IgD-negative memory B cell (primary cell): ENCODE measurements around the gene SRBD1. TPM values are rescaled to one million over a fixed set of nuclear protein-coding genes. Genes with fewer than 3 reads are reported as not detected.

Experiments
- H3K27ac Mint-ChIP-seq, 3 donors: one replicate each; pipeline ENCODE4 v1.8.0; 2020 to 2022; ENCODE audit warnings: mild to moderate bottlenecking in 3 of 3, mixed read lengths in 3 of 3, moderate library complexity in 1 of 3
- H3K27me3 Mint-ChIP-seq: one replicate; pipeline ENCODE4 v1.8.0; 2021; ENCODE audit warnings: mixed read lengths
- H3K36me3 Mint-ChIP-seq: one replicate; pipeline ENCODE4 v1.8.0; 2020; ENCODE audit warnings: mild to moderate bottlenecking, mixed read lengths
- H3K4me1 Mint-ChIP-seq, 3 donors: one replicate each; pipeline ENCODE4 v1.8.0; 2020 to 2022; ENCODE audit warnings: mixed read lengths in 3 of 3, mild to moderate bottlenecking in 1 of 3
- H3K4me3 Mint-ChIP-seq, 4 donors: one replicate each; pipeline ENCODE4 v1.8.0; 2020 to 2022; ENCODE audit warnings: mild to moderate bottlenecking in 4 of 4, mixed read lengths in 4 of 4, moderate library complexity in 3 of 4
- H3K9me3 Mint-ChIP-seq, 3 donors: one replicate each; pipeline ENCODE4 v1.8.0; 2020 to 2021; ENCODE audit warnings: mixed read lengths in 3 of 3, mild to moderate bottlenecking in 1 of 3
- polyA plus RNA-seq: library from polyadenylated mRNA; unstranded; fragments of 300-500 nt; fragmentation: Illumina TruSeq; gene quantifications from one replicate; pipeline ENCODE4 v1.2.3, GENCODE V29; 2021

Gene SRBD1
- polyA plus RNA-seq, 1 donor from 2014 or later: 9.9 TPM

DNA sequence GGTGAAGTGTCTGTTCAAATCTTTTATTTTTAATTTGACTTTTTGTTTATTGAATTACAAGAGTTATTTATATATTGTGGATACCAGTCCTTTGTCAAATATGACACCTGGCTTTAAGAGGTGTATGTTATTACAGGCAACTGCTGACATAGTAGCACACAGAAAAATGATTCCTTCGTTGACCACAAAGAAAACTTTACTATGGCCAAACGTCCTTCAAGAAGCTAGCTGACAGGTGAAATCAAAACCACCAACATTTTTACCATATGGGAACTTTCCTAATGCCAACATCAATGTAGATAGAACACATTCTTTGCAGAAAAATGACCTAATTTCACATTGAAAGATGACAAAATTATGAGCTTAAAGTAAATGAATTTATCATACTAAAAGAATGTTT, 6.4 kb upstream of the SRBD1 start:
- H3K4me1 Mint-ChIP-seq: no peaks in the 10 kb centered on the region
- H3K36me3 Mint-ChIP-seq: no peaks in the 10 kb centered on the region
- H3K9me3 Mint-ChIP-seq: no peaks in the 10 kb centered on the region
- peaks cover 5% of the 10 kb centered on the region for H3K27me3 Mint-ChIP-seq
- H3K27ac Mint-ChIP-seq: no peak overlapping the region
- no peak overlapping the region for H3K4me3 Mint-ChIP-seq

- no peaks in the 10 kb centered on the region for H3K36me3 Mint-ChIP-seq
- peaks cover 5% of the 10 kb centered on the region for H3K27me3 Mint-ChIP-seq
- peaks cover 0 to 2% (median 0%) of the 10 kb centered on the region in 3 donors for H3K4me1 Mint-ChIP-seq
- H3K4me3 Mint-ChIP-seq: no peak overlapping the region
- no peaks in the 10 kb centered on the region for H3K9me3 Mint-ChIP-seq
- no peak overlapping the region for H3K27ac Mint-ChIP-seq
Observed at GRCh38 chr2:45616658-45617411, 5.8 kb upstream of the SRBD1 start.

GRCh38 chr2:45614871-45615415, 3.9 kb upstream of the SRBD1 start:
- Mint-ChIP-seq H3K4me1 (peaks cover 7 to 18% (median 11%) of the 10 kb centered on the region in 3 donors), H3K27ac (no peak overlapping the region), H3K4me3 (peak overlapping the region in 1 of 4 donors; percentile 8), H3K36me3 (no peaks in the 10 kb centered on the region), H3K9me3 (no peaks in the 10 kb centered on the region), H3K27me3 (peaks cover 2% of the 10 kb centered on the region)

DNA sequence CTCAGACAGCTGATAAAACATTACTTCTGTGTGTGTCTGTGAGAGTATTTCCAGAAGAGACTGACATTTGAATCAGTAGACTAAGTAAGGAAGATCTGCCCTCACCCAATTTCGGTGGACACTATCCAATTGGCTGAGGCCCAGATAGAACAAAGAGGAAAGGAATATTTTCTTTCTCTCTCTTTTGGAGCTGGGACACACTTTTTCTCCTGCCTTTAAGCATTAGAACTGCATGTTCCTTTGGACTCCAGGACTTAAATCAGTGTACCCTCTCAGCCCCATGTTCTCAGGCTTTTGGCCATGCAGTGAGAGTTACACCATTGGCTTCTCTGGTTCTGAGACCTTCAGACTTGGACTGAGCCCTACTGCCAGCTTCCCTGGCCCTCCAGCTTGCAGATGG, 3.3 kb upstream of the SRBD1 start:
- H3K4me3 Mint-ChIP-seq: peak overlapping the region in 1 of 4 donors; percentile 77
- peaks cover 10 to 25% (median 16%) of the 10 kb centered on the region in 3 donors for H3K4me1 Mint-ChIP-seq
- H3K27me3 Mint-ChIP-seq: no peaks in the 10 kb centered on the region
- no peaks in the 10 kb centered on the region for H3K36me3 Mint-ChIP-seq
- no peaks in the 10 kb centered on the region for H3K9me3 Mint-ChIP-seq
- H3K27ac Mint-ChIP-seq: peak overlapping the region in 1 of 3 donors; percentile 32

DNA sequence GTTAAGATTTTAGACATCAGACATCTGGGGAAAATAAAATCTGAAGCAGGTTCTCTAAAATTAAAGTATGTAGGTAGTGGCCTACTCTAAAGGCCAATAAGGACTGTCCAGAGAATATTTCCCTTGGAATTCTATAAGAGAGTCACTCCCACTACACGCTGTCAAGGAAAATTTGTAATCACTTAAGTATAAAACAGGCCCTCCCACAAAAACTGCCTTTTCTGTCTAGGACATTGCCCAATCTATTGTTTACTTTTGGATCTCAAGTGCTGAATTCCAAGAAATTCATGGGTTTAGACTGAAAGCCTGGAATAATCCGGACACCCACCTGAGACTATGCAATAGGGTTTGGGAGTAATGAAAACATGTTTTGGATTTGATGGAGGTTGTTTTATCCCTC, 1.7 kb upstream of the SRBD1 start:
- Mint-ChIP-seq H3K4me1 (peaks cover 17 to 35% (median 21%) of the 10 kb centered on the region in 3 donors), H3K27me3 (no peaks in the 10 kb centered on the region), H3K36me3 (no peaks in the 10 kb centered on the region), H3K27ac (no peak overlapping the region), H3K4me3 (peak overlapping the region in 1 of 4 donors; percentile 100), H3K9me3 (no peaks in the 10 kb centered on the region)

- H3K9me3 Mint-ChIP-seq: no peaks in the 10 kb centered on the region
- H3K36me3 Mint-ChIP-seq: no peaks in the 10 kb centered on the region
- H3K27me3 Mint-ChIP-seq: no peaks in the 10 kb centered on the region
- H3K4me3 Mint-ChIP-seq: peak overlapping the region in 3 of 4 donors; percentile 28 to 100 (median 99)
- peak overlapping the region in 2 of 3 donors; percentile 28 to 71 for H3K27ac Mint-ChIP-seq
- peaks cover 17 to 37% (median 22%) of the 10 kb centered on the region in 3 donors for H3K4me1 Mint-ChIP-seq
Observed at GRCh38 chr2:45612285-45612684, 1.2 kb upstream of the SRBD1 start.

DNA sequence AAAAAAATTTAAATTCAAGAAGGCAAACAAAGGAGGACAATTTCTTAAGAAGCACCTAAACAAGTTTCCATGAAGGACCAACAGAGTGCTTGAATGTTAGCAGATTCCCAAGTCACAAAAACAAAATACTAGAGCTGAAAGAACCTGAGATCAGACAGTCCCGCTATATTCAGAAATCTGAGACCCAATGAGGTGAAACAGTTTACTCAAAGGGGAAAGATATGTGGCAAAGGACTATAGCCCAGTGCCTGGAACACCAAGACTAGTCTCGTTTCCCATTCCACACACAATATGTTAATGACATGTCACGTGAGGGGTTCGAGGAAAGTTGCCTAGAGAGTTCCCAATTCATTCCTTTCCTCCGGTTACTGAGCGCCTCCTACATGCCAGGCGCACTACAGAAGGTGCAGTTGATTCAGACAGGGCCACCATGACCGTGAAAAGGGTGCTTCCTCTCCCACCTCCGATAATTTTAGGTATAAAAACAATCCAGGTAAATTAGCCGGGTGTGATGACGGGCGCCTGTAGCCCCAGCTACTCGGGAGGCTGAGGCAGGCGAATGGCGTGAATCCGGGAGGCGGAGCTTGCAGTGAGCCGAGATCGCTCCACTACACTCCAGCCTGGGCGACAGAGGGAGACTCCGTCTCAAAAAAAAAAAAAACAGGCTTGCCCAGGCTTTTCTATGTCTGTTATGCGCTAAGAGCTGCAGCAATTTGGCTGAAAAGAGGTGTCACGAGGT, 617 bp downstream of the SRBD1 start:
- Mint-ChIP-seq H3K4me1 (peaks cover 17 to 41% (median 25%) of the 10 kb centered on the region in 3 donors), H3K27ac (peak overlapping the region; percentile 96 to 99 (median 97)), H3K4me3 (peak overlapping the region; percentile 97 to 100 (median 99))

GRCh38 chr2:45607701-45608100, 3.4 kb downstream of the SRBD1 start:
- Mint-ChIP-seq H3K36me3 (peaks cover 11% of the 10 kb centered on the region), H3K9me3 (no peaks in the 10 kb centered on the region), H3K4me3 (peak overlapping the region in 1 of 4 donors; percentile 52), H3K27me3 (no peaks in the 10 kb centered on the region), H3K4me1 (peaks cover 24 to 41% (median 32%) of the 10 kb centered on the region in 3 donors), H3K27ac (peak overlapping the region in 1 of 3 donors; percentile 63)

More for the DNA sequence above, 617 bp downstream of the SRBD1 start:
- Mint-ChIP-seq H3K36me3 (no peaks in the 10 kb centered on the region), H3K9me3 (no peaks in the 10 kb centered on the region), H3K27me3 (no peaks in the 10 kb centered on the region)

DNA sequence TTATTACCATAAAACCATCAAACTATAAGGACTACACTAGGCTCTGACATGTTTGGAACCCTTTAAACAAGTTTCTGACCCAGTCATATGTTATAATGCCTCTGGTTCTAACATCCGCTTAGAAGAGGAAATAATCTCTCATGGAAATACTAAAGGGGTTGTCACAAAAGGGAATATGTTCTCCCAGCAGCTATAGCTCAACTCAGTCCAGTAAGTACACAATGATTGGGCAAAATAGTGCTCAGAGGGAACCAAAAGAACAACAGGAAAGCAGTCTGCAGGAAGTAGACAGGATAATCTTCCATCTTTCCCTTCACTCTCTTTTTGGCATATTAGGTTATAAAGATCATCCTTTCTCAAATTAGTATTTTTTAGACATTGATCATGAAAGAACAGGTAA, 4.3 kb downstream of the SRBD1 start:
- Mint-ChIP-seq H3K9me3 (no peaks in the 10 kb centered on the region), H3K27ac (no peak overlapping the region), H3K36me3 (peaks cover 11% of the 10 kb centered on the region), H3K27me3 (no peaks in the 10 kb centered on the region), H3K4me1 (peaks cover 24 to 41% (median 30%) of the 10 kb centered on the region in 3 donors), H3K4me3 (peak overlapping the region in 1 of 4 donors; percentile 23)

DNA sequence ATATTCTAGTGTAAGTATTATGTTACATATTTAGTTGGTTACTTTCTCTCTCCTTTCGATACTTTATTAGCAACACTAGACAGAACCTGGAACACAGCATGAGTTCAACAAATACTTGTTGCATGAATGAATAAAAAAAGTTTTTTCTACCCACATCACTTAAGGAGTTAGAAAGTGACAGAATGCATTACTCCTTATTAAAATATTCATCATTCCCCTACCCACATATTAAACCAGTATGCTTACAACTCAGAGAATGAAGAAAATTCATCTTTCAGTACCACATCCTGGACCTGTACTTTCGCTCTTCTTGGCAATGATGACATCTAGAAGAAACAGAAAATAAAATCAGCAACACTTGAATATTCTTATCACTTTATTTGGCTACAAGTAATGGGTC, 6.0 kb downstream of the SRBD1 start:
- H3K36me3 Mint-ChIP-seq: peaks cover 11% of the 10 kb centered on the region
- H3K27me3 Mint-ChIP-seq: no peaks in the 10 kb centered on the region
- H3K27ac Mint-ChIP-seq: no peak overlapping the region
- no peak overlapping the region for H3K4me3 Mint-ChIP-seq
- peaks cover 18 to 25% (median 23%) of the 10 kb centered on the region in 3 donors for H3K4me1 Mint-ChIP-seq
- no peaks in the 10 kb centered on the region for H3K9me3 Mint-ChIP-seq

- peaks cover 17% of the 10 kb centered on the region for H3K36me3 Mint-ChIP-seq
- H3K4me3 Mint-ChIP-seq: no peak overlapping the region
- no peak overlapping the region for H3K27ac Mint-ChIP-seq
Observed at GRCh38 chr2:45602624-45603023, 8.4 kb downstream of the SRBD1 start.

GRCh38 chr2:45598545-45598944, 12.5 kb downstream of the SRBD1 start:
- Mint-ChIP-seq H3K27ac (no peak overlapping the region), H3K4me3 (peak overlapping the region in 1 of 4 donors; percentile 48), H3K36me3 (peaks cover 13% of the 10 kb centered on the region), H3K9me3 (no peaks in the 10 kb centered on the region), H3K4me1 (peaks cover 8 to 11% (median 10%) of the 10 kb centered on the region in 3 donors), H3K27me3 (no peaks in the 10 kb centered on the region)

More at GRCh38 chr2:45602624-45603023, 8.4 kb downstream of the SRBD1 start:
- Mint-ChIP-seq H3K4me1 (peaks cover 8 to 11% (median 10%) of the 10 kb centered on the region in 3 donors), H3K9me3 (no peaks in the 10 kb centered on the region), H3K27me3 (no peaks in the 10 kb centered on the region)

- Mint-ChIP-seq H3K9me3 (no peaks in the 10 kb centered on the region), H3K27ac (no peak overlapping the region), H3K36me3 (peaks cover 9% of the 10 kb centered on the region), H3K27me3 (no peaks in the 10 kb centered on the region), H3K4me3 (no peak overlapping the region), H3K4me1 (peaks cover 2 to 16% (median 6%) of the 10 kb centered on the region in 3 donors)
Observed at GRCh38 chr2:45596761-45597160, 14.3 kb downstream of the SRBD1 start.

DNA sequence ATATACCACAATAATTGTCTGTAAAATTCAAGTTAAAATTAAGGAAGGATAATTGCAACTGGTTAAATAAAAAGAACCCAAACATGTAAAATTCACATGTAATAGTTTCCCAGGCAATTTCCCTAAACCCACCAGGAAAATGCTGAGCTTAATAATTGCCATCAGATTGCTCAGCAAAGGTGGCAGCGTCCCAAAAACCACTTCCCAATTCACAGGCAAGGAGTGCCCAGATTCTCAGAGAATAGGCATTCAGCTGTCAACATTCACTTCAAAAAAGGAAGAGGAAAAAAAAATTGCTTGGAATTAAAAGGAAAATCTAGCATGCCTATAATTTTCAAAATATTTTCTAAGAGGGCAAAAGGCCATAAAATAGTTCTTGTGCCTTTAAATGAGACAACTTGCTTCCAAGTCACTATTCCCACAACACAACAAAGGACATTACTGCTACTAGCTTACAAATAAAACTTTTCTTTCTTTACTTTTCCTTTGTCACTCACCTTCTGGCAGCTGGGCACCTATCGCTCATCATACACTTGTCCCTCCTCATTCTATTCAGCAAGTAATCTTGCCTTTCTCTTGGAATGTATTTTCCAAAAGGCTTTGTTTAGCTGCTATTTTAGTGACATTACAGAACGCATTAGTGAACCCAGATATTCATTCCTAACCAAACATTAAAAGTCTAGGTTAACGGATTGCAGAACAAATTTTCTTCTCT, 15.2 kb downstream of the SRBD1 start:
- H3K9me3 Mint-ChIP-seq: no peaks in the 10 kb centered on the region
- peaks cover 2 to 16% (median 6%) of the 10 kb centered on the region in 3 donors for H3K4me1 Mint-ChIP-seq
- no peaks in the 10 kb centered on the region for H3K27me3 Mint-ChIP-seq
- H3K36me3 Mint-ChIP-seq: peaks cover 13% of the 10 kb centered on the region
- H3K4me3 Mint-ChIP-seq: no peak overlapping the region
- H3K27ac Mint-ChIP-seq: no peak overlapping the region
